HG03095 (cell line): Measurements from ENCODE around the gene C10orf53.
"Not testable (repeated sequence)": the region's sequence is repeated elsewhere in the genome, so short reads cannot be mapped to it uniquely, and the experiment has no call there.

Experiments
- ATAC-seq: cut with Tn5 transposase; IDR thresholded peaks from one replicate; pipeline ENCODE4 v1.9.1; 2021; ENCODE audit warnings: moderate library complexity; ENCODE audit not compliant: unreplicated experiment

Gene C10orf53

DNA sequence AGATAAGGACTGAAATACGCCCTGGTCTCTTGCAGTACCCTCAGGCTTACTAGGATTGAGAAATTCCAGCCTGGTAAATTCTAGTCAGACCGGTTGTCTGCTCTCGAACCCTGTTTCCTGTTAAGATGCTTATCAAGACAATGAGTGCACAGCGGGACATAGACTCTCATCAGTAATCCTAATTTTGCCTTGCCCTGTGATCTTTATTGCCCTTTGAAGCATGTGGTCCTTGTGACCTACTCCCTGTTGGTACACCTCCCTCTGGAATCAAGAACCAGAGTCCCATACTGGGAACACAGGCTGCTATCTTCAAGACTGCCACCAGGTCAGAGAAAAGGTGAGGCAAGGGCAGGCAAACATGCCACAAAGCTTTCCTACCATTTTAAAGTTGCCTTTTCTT is 7.2 kb downstream of the C10orf53 start:
- no peak for ATAC-seq

DNA sequence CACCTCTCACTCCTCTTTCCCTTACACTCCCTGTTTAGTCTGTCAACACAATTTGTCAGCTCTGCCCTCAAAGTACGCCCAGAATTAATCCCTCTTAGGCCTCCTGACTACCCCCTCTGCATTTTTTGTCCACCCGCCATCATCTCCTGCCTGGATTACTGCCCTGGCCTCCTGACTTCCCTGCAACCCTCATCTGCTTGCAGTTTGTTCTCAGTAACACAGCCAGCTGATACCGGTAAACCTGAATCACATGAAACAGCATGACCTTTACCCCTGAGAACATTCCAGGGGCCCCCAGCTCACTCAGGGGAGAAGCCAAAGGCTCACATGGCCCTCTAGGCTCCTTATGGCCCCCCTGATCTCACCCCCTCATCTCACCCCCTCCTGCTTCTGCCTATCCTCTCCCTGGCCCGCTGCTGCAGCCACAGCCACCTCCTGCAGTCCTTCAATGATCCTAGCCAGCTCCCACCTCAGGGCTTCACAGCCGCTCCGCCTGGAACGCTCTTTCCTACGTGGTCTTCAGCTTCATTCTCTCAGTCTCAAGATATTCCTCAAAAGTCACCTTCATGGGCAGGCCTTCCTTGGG is 8.9 kb downstream of the C10orf53 start:
- no peak for ATAC-seq

DNA sequence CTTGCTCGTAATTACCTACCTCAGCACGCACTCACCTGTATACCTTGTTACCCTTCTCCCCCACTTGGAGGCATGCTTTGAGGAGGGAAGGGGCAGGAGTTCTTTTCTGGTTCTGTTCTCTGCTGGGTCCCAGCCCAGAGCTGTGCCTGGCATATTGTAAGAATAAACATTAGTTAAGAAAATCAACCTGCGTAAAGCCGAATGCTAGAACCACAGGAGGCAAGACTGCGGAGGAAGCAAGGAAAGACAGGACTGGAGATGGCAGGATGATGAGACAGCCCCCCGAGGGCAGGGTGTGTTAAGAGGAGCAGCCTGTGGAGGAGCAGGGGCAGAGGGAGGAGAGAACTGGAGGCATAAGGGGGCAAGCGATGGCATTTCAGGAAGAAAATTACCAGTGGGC is 9.5 kb downstream of the C10orf53 start:
- no peak for ATAC-seq

DNA sequence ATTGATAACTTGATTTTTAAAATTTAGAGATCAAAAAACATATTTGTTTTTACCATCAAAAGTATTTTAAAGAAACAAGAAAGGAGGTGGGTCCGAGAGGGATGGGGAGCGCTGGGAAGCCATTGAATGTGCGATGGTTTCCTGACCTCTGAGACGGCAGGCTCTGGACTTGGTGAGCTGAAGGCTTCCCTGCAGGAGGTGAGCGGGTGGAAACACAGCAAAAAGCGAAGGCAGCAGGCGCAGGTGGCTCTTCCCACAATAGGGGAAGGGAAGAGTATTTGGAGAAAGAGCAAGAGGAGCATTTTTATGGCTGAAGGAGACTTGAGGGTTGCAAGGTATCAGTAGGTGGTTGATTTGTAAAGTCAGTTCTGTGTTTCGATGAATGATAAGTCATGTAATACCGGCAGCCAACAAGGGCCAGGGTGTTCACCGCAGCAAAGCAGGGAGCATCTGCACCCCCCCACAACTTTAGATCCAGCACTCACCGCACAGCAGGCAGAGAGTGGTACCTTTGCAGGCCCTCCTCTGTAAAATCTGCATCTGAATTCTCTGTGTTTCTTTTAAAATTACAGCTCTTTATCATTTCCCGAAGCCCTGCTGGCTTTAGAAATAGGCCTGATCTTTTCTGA is 10.5 kb downstream of the C10orf53 start:
- ATAC-seq = no peak

GRCh38 chr10:49690698-49691356 is 11.4 kb downstream of the C10orf53 start:
- ATAC-seq = no peak

DNA sequence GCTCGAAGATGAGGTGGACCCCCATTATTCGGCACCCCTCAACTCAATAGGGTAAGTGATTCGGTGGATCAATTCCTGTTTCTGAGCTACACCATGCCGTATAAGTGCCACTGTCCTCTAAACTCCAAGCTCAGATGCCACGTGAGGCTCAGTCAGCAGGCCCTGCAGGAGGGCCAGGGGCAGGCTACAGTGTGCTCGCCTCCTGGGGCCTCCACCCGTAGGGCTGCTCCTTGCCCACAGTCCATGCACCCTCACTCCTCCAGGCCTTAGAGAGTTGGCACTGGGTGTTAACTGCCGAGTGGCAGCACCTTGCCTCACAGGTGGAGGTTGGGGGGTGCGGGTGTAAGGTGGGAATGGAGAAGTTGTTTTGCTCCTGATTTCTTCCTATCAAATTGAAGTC is 12.1 kb downstream of the C10orf53 start:
- no peak for ATAC-seq

DNA sequence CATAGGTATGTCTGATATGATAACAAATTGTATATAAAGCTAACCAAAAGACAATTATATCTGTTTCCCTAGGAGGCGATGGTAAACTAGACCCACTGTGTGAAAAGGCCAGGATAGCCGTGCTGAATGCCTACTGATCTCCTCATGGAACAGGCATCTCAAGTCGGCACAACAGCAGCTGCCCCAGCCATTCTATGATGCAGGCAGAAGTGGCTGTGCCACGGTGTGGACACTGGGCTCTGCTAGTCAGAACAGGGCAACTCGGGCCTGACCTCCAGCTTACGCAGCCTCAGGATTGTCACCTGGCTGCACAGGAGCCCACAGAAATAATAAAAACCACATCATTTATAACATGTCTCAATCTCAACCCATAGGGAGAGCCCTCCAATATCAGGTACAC is 15.0 kb downstream of the C10orf53 start:
- no peak for ATAC-seq

DNA sequence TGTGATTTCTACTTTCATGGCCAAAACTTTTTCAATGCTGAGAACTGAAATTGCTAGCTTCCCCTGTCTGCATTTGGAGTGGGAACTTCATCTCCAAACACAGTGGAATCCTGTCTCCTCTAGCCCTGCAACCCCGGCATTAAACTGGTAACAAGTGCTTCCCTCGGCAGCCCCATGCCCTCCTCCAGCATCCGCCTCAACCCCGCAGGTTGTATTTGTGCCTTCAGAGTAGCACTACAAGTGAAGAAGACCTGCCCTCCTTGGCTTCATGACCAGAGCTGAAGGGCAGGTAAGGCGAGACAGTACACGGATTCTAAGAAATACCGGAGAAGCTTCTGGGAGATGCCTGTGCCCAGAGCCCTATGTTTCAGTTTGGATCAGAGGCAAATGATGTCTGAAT is 16.9 kb downstream of the C10orf53 start:
- ATAC-seq = no peak

- ATAC-seq = no peak
Measured at GRCh38 chr10:49698679-49699078, 19.2 kb downstream of the C10orf53 start.

GRCh38 chr10:49700211-49700610 is 20.8 kb downstream of the C10orf53 start:
- ATAC-seq = no peak

- no peak for ATAC-seq
Measured at GRCh38 chr10:49700997-49701396, 21.5 kb downstream of the C10orf53 start.

DNA sequence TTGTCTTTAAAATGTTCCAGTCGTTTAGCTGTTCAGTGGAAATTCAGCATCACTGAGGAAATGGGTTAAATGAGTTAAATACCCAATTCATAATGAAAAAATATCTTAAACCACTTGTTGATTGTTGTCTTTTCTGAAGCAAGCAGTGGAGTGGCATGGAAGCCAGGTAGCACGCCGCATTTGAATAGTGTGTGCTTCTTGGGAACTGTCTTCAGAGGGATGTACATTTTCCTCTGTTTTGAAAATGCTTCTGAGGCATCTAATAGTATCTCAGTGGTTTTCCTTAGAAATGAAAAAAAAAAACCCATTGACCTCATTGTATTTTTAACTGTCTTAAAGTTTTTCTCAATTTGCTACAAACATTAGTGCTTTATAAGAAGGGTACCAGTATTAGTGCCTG is 28.1 kb downstream of the C10orf53 start:
- ATAC-seq = no peak

DNA sequence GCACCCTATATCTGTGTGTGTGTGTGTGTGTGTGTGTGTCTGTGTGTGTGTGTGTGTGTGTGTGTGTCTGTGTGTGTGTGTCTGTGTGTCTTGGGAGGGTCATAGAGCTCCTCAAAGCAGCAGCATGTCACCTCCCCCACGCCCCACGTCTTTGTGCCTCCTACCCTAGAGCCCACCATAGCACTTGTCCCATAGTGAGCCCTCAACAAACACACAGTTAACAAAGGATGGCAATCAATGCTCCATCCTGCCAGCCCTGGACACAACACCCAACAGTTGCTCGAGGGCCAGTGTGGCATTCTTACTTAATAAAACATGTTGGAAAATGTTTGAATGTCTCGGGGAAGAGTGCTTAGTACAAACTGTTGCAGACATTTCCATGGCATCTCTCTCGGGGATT is 30.5 kb downstream of the C10orf53 start:
- no peak for ATAC-seq

DNA sequence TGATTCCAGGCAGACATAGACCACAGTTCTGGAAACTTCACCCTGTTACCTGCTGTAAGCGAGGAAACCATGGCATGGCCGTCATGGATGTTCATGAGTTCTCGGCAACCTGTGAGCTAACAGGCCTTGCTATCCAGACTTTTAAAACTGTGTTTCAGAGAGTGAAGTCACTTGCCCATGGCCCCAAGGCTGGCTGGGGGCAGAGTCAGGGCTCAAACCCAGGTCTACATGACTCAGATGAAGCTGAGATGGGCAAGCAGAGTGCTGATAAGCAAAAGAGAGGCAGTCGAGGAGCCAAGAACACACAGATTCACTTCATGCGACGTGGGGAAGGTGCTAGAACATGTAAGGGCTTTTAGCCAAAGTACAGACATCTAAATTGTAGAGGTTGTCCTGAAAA is 31.5 kb downstream of the C10orf53 start:
- no peak for ATAC-seq

- ATAC-seq = no peak
Measured at GRCh38 chr10:49711481-49711880, 32.0 kb downstream of the C10orf53 start.

- ATAC-seq = no peak
Measured at GRCh38 chr10:49713266-49713665, 33.8 kb downstream of the C10orf53 start.

GRCh38 chr10:49715157-49715556 is 35.7 kb downstream of the C10orf53 start:
- ATAC-seq = not testable (repeated sequence)

GRCh38 chr10:49726593-49726992 is 47.1 kb downstream of the C10orf53 start:
- ATAC-seq = no peak

DNA sequence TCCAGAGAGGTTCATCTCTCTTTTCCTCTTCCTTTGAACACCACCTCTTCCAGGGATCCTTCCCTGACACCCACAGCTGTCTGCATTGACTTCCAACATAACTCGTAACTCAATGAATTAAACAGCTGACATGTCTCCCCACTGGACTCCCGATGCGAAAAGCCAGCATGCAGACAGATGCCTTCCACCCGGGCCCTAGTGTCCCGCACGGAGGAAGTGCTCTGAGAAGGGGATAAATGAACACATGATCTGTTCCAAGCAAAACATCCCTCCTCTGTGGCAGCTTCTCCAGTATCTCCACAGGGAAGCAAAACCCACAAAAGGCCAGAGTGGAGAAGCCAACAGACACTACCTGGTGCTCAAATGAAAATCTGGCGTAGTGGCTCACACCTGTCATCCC is 54.4 kb downstream of the C10orf53 start:
- no peak for ATAC-seq

DNA sequence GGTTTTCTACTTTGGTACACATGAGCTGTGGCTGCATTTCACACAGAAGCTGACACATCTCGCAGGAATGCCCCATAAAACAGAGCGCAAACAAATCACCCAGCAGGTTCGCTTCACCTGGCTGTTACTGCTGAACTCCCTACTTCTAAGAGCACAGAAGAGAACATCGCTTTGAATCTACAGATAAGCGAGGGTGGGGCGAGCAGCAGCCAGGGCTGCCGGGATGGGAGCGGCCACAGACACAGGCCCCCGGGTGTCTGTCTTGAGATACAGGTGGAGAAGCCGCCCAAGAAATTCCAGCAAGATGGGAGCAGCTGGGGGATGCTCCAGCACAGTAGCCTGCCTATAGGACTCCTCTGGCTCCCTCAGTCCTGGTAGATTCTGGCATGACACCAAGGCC is 55.2 kb downstream of the C10orf53 start:
- no peak for ATAC-seq

DNA sequence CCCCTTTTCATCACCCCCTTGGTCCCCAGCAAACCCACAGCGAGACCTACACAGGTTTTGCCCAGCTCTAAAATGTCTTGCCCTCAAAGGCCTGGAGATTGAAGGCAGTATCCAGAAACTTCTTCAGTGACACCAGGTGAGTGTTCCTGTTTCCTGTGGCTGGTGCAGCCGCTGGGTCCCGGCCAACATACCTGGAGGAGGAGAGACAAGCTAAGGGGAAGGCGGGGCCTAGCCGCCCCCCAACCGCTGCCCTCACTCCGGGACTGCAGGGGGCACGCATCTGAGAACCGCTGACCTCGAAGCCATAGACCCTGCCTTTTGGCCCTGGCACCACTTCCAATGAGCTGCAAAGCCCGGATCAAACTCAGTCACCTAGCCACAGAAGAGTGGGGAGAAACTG is 55.7 kb downstream of the C10orf53 start:
- no peak for ATAC-seq

DNA sequence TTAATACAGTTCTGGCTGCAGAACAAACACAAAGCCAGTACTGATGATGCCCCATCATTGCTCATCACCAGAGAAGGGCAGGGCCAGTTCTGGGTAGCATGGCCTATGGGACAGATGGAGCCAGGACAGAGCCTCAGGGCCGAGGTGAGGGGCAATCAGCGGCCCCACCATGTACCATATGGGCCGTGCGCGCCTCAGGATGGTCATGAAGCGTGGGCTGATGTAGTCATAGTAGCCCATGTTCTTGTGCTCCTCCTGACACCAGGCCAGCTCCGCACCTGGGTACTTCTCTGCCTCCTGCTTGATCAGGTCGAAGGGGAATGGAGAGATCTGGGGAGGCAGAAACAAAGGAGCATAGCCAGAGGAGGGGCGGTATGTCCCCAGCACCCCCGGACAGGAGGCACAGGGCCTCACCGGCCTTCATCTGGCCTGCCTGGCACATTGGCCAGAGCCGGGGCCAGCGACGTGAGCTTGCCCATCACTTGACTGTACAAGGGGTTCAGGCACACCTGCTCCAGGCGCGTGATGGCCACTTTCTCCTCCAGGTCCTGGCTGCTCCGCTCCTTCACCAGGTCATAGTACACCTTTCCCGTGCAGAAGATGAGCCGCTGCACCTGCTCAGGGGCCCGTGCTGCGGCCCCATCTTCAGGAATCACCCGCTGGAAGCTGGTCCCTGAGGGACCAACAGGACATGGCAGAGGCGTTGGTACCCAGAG is 56.6 kb downstream of the C10orf53 start:
- no peak for ATAC-seq
